Neural crest cell (in vitro differentiated cells): ENCODE measurements around the gene ZNF839. TPM values are rescaled to one million over a fixed set of nuclear protein-coding genes. Genes with fewer than 3 reads are reported as not detected.

Experiments used
- DNase-seq: peaks from one replicate; pipeline ENCODE4 v3.0.0; 2021; ENCODE audit warnings: low read depth, mixed read lengths, low spot score
- H3K27ac Mint-ChIP-seq: one replicate; pipeline ENCODE4 v1.8.0; 2021; ENCODE audit warnings: mild to moderate bottlenecking, mixed read lengths; ENCODE audit not compliant: unreplicated experiment
- H3K27me3 Mint-ChIP-seq: 2 replicates; pipeline ENCODE4 v1.8.0; 2021; ENCODE audit warnings: low read depth, mild to moderate bottlenecking, mixed read lengths
- H3K36me3 Mint-ChIP-seq: 2 replicates; pipeline ENCODE4 v1.8.0; 2021; ENCODE audit warnings: low read depth, mild to moderate bottlenecking, mixed read lengths
- H3K4me1 Mint-ChIP-seq: 2 replicates; pipeline ENCODE4 v1.8.0; 2021; ENCODE audit warnings: mixed read lengths
- H3K4me3 Mint-ChIP-seq: one replicate; pipeline ENCODE4 v1.8.0; 2021; ENCODE audit warnings: mild to moderate bottlenecking, mixed read lengths
- H3K9me3 Mint-ChIP-seq: 2 replicates; pipeline ENCODE4 v1.8.0; 2021; ENCODE audit warnings: mixed read lengths
- total RNA-seq: library from RNA; stranded (reverse); gene quantifications from 2 replicates; pipeline ENCODE4 v1.2.1, GENCODE V29; 2021
- TF ChIP-seq, protein P1 (sequence below): fragments of 200-600 bp; sonication (generic); conservative IDR thresholded peaks from 2 replicates; pipeline ENCODE4 v1.5.0; 2021; ENCODE audit warnings: antibody characterized with exemption, mild to moderate bottlenecking

The ZNF839 gene
- total RNA-seq, 1 donor from 2014 or later, result 16.1 TPM

- peaks cover 5% of the 10 kb centered on the region for H3K36me3 Mint-ChIP-seq
- peak overlapping the region; percentile 1 for H3K4me3 Mint-ChIP-seq
- H3K27ac Mint-ChIP-seq, result peak overlapping the region; percentile 85
- no peak for DNase-seq
- H3K9me3 Mint-ChIP-seq, result no peaks in the 10 kb centered on the region
- peaks cover 30% of the 10 kb centered on the region for H3K4me1 Mint-ChIP-seq
- TF ChIP-seq, protein P1, sequence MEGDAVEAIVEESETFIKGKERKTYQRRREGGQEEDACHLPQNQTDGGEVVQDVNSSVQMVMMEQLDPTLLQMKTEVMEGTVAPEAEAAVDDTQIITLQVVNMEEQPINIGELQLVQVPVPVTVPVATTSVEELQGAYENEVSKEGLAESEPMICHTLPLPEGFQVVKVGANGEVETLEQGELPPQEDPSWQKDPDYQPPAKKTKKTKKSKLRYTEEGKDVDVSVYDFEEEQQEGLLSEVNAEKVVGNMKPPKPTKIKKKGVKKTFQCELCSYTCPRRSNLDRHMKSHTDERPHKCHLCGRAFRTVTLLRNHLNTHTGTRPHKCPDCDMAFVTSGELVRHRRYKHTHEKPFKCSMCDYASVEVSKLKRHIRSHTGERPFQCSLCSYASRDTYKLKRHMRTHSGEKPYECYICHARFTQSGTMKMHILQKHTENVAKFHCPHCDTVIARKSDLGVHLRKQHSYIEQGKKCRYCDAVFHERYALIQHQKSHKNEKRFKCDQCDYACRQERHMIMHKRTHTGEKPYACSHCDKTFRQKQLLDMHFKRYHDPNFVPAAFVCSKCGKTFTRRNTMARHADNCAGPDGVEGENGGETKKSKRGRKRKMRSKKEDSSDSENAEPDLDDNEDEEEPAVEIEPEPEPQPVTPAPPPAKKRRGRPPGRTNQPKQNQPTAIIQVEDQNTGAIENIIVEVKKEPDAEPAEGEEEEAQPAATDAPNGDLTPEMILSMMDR, result no peak
- H3K27me3 Mint-ChIP-seq, result no peaks in the 10 kb centered on the region
These were observed 70.7 kb downstream of the ZNF839 start for GRCh38 chr14:102390064-102390855.

Other genes with a start within 250 kb of the ZNF839 start
- 760 and 771 TPM in 2 replicates for gene HSP90AA1, start 232.7 kb upstream of the ZNF839 start, total RNA-seq
- 28.2 and 30.2 TPM in 2 replicates for gene WDR20, start 179.8 kb upstream of the ZNF839 start, total RNA-seq
- gene MOK, start 14.6 kb upstream of the ZNF839 start, total RNA-seq, result 16.7 and 18.2 TPM in 2 replicates
- 35.5 and 37.3 TPM in 2 replicates for gene CINP, start 43.1 kb downstream of the ZNF839 start, total RNA-seq
- 27.0 and 28.3 TPM in 2 replicates for gene TECPR2, start 43.2 kb downstream of the ZNF839 start, total RNA-seq
- gene ANKRD9, start 190.0 kb downstream of the ZNF839 start, total RNA-seq, result 33.2 and 40.0 TPM in 2 replicates